ENCODE results near the gene TRAPPC14. TPM values are rescaled to one million over a fixed set of nuclear protein-coding genes. Genes with fewer than 3 reads are reported as not detected.

Gene TRAPPC14
- total and polyA plus RNA-seq, 9 of the 15 experiments (the other 6 are each of a cell fraction or from before 2014, with no cell fraction given): 0.42 to 45.9 (median 18.2) TPM

DNA sequence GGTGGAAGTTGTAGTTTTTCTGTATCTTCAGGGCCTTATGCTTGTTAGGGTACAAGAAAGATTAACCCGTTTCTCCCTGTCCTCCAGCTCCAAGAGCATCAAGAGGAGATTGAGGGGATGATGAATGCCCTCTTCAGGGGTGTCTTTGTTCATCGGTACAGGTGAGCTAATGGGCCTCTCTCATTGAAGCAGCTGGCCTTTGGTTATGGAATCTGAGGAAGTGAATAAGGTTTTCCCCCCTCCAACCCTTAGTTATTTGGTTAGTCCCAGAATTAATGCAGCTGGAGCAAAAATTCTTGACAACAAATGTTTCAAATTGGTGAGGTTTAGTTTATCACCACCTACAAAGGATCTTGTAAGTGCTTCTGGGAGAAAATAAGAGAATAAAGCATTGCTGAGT is 36.7 kb upstream of the TRAPPC14 start:
- DNase-seq (ENCODE audit: extremely low read depth in 1 of 4, low spot score in 3 of 4) (no peak), ATAC-seq (no peak), FAIRE-seq (no peak)
- H2AFZ ChIP-seq (ENCODE audit: low read depth, low read length): peak overlapping the region; percentile 37; the same call in 1 of the 2 replicates
- intact Hi-C loops (cut with micrococcal nuclease) (no loop called here), in situ Hi-C loops (cut with MboI) (no loop called here)
- no peak overlapping the region for H3K27ac ChIP-seq (ENCODE audit: extremely low read depth, low read depth, low read length)
- no TSS peak for BruUV-seq (replicated peaks)
- no peak overlapping the region for H3K4me3 ChIP-seq
- no peaks in the 10 kb centered on the region for H3K9me3 ChIP-seq (replicated peaks; ENCODE audit: control insufficient read depth, insufficient read depth, low read depth, low read length)
- no peak overlapping the region for H3K4me2 ChIP-seq (ENCODE audit: insufficient read depth, low read length)
- TF ChIP-seq, protein P1, sequence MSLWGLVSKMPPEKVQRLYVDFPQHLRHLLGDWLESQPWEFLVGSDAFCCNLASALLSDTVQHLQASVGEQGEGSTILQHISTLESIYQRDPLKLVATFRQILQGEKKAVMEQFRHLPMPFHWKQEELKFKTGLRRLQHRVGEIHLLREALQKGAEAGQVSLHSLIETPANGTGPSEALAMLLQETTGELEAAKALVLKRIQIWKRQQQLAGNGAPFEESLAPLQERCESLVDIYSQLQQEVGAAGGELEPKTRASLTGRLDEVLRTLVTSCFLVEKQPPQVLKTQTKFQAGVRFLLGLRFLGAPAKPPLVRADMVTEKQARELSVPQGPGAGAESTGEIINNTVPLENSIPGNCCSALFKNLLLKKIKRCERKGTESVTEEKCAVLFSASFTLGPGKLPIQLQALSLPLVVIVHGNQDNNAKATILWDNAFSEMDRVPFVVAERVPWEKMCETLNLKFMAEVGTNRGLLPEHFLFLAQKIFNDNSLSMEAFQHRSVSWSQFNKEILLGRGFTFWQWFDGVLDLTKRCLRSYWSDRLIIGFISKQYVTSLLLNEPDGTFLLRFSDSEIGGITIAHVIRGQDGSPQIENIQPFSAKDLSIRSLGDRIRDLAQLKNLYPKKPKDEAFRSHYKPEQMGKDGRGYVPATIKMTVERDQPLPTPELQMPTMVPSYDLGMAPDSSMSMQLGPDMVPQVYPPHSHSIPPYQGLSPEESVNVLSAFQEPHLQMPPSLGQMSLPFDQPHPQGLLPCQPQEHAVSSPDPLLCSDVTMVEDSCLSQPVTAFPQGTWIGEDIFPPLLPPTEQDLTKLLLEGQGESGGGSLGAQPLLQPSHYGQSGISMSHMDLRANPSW (CRISPR knock-in tag; IDR thresholded peaks at IDR 0.05): no peak
- TF ChIP-seq, protein P2, sequence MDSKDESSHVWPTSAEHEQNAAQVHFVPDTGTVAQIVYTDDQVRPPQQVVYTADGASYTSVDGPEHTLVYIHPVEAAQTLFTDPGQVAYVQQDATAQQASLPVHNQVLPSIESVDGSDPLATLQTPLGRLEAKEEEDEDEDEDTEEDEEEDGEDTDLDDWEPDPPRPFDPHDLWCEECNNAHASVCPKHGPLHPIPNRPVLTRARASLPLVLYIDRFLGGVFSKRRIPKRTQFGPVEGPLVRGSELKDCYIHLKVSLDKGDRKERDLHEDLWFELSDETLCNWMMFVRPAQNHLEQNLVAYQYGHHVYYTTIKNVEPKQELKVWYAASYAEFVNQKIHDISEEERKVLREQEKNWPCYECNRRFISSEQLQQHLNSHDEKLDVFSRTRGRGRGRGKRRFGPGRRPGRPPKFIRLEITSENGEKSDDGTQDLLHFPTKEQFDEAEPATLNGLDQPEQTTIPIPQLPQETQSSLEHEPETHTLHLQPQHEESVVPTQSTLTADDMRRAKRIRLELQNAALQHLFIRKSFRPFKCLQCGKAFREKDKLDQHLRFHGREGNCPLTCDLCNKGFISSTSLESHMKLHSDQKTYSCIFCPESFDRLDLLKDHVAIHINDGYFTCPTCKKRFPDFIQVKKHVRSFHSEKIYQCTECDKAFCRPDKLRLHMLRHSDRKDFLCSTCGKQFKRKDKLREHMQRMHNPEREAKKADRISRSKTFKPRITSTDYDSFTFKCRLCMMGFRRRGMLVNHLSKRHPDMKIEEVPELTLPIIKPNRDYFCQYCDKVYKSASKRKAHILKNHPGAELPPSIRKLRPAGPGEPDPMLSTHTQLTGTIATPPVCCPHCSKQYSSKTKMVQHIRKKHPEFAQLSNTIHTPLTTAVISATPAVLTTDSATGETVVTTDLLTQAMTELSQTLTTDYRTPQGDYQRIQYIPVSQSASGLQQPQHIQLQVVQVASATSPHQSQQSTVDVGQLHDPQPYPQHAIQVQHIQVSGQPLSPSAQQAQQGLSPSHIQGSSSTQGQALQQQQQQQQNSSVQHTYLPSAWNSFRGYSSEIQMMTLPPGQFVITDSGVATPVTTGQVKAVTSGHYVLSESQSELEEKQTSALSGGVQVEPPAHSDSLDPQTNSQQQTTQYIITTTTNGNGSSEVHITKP (IDR thresholded peaks at IDR 0.05; ENCODE audit: partially characterized antibody): peak; percentile 89
- WGBS (ENCODE audit: insufficient coverage, low coverage, missing lambda C conversion rate): 48% methylated on average over 2 of the region's 2 CpGs
- no peaks in the 10 kb centered on the region for H3K36me3 ChIP-seq (ENCODE audit: control insufficient read depth, insufficient read depth, low read length)
- H3K4me1 ChIP-seq (replicated peaks in 1 of 2; ENCODE audit: control insufficient read depth in 2 of 2, insufficient read depth in 2 of 2, low read length in 2 of 2): peaks cover 10 to 13% of the 10 kb centered on the region in 2 experiments; a peak in 4 of 5 replicates
- H3K79me2 ChIP-seq (ENCODE audit: control insufficient read depth, insufficient read depth, low read length): no peaks in the 10 kb centered on the region
- POLR2A ChIA-PET: interaction anchor here (0.6 to 0.8 kb wide), 2 partner anchors 14 to 18 kb away, joined by 3 read pairs; no protein-coding TSS in a partner anchor
- H3K27me3 ChIP-seq (ENCODE audit: control insufficient read depth in 2 of 2, insufficient read depth in 2 of 2, low read length in 2 of 2): no peaks in the 10 kb centered on the region
- H4K20me1 ChIP-seq (replicated peaks; ENCODE audit: control insufficient read depth, insufficient read depth, low read length): no peaks in the 10 kb centered on the region
- CTCF ChIA-PET (ENCODE audit: low intra/inter-chr PET ratio): no interaction called here
- H3K9me1 ChIP-seq (ENCODE audit: control insufficient read depth, insufficient read depth, low read length): no peaks in the 10 kb centered on the region
- H3K9ac ChIP-seq (ENCODE audit: insufficient read depth in 1 of 2, low read depth in 2 of 2, low read length in 2 of 2): no peak overlapping the region
